Measurements from ENCODE around the gene ZNF362. TPM values are rescaled to one million over a fixed set of nuclear protein-coding genes. Genes with fewer than 3 reads are reported as not detected.
A peak's percentile ranks its signal among the peaks of the same experiment; 100 is the strongest.
"Not testable (repeated sequence)": the region's sequence is repeated elsewhere in the genome, so short reads cannot be mapped to it uniquely, and the experiment has no call there.

ZNF362 gene
- total RNA-seq, 2 experiments from 2014 or later = 21.4 to 21.8 TPM

DNA sequence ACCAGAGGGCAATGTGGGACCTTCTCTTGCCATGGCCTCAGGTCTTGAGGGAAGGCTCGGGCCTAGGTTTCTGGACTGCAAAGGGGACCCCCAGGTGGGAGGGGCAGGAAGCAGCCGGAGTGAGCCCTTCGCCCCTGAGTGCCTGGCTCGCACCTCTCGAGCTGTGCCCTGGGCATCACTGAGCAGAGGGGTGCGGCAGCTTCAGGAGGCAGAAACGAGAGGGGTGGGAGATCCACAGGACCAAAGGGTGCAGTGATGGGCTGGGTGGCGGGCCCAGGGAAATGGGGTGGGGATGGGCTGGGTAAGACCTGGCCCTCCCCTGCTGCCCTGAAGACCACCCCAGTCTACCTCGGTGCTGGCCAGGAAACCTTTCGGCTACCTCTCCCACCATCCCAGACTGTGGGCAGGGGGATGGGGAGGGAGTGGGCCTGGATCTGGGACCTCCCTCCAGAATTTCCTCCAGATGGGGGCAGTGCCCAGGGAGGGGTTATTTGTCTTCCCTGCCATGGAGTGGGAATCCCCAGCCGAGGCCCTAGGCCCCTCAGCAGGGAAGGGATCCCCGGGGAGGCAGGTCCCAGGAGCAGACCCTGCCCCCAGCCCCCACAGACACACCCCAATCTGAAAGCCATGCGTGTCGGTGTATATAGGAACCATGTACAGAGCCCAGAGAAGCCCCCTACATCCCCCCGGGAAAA lies 43.3 kb downstream of the ZNF362 start:
- POLR2A ChIA-PET = interaction anchor here (0.6 kb wide), 1 partner anchor 529 kb away, joined by 3 read pairs; no protein-coding TSS in a partner anchor
- Mint-ChIP-seq H3K36me3 (ENCODE audit: low read depth) (peaks cover 33% of the 10 kb centered on the region), H3K4me1 (peaks cover 52% of the 10 kb centered on the region), H3K9me3 (peaks cover 4% of the 10 kb centered on the region), H3K27ac (no peak overlapping the region), H3K4me3 (no peak overlapping the region), H3K27me3 (no peaks in the 10 kb centered on the region)
- no peak for DNase-seq
- CTCF ChIA-PET = no interaction called here

DNA sequence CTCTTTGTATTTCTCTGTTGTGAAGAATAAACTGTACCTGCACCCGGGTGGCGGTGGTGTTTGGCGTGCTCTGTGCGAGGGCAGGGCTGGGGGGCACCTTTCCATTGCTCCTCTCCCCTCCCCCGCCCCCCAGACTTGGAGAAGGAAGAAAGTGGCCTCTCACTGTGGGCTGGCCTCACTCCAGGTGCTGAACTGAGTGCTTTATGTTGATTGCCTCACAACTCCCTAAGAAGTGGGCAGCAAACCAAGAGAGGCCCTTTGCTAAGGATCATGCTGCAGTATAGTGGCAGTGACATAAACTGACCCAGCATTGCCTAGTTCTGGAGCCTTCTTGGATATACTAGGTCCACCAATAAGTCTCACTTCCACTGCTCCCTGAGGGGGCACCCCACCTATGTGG lies 44.4 kb downstream of the ZNF362 start:
- peaks cover 2% of the 10 kb centered on the region for H3K27me3 Mint-ChIP-seq
- DNase-seq = no peak
- H3K4me1 Mint-ChIP-seq = peaks cover 46% of the 10 kb centered on the region
- ChIA-PET POLR2A (no interaction called here), CTCF (no interaction called here)
- no peak overlapping the region for H3K27ac Mint-ChIP-seq
- no peak overlapping the region for H3K4me3 Mint-ChIP-seq
- H3K9me3 Mint-ChIP-seq = peaks cover 4% of the 10 kb centered on the region
- H3K36me3 Mint-ChIP-seq (ENCODE audit: low read depth) = peaks cover 33% of the 10 kb centered on the region

DNA sequence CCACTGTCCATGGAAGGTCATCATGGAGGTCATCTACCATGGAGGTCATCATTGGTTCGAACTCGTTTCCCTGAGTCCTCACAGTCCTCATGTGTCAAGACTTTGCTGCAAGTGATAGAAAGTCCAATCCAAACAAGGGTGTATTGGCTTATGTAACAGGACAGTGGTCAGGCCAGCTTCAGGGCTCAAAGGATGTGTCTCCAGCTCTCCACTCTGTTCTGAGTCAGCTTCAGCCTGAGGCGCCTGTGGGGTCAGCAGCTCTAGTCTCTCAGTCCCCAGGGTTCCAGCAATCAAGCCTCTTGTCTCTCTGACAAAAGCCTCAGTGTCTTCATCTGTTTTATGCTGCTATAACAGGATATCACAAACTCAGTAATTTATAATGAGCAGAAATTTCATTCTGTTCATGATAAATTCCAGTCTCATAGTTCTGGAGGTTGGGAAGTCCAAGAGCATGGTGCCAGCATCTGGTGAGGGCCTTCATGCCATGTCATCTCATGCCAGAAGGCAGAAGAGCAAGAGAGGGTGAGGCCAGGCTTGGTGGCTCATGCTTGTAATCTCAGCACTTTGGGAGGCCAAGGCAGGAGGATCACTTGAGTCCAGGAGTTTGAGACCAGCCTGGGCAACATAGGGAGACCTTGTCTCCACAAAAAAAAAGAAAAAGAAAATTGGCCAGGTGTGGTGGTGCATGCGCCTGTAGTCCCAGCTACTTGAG lies 45.1 kb downstream of the ZNF362 start:
- Mint-ChIP-seq H3K27me3 (peaks cover 9% of the 10 kb centered on the region), H3K27ac (peak overlapping the region; percentile 50), H3K36me3 (ENCODE audit: low read depth) (peaks cover 29% of the 10 kb centered on the region), H3K4me1 (peaks cover 46% of the 10 kb centered on the region), H3K9me3 (peaks cover 4% of the 10 kb centered on the region), H3K4me3 (no peak overlapping the region)
- DNase-seq = no peak
- ChIA-PET POLR2A (no interaction called here), CTCF (interaction anchor here (2.1 kb wide), 1 partner anchor 41 kb away, joined by 6 read pairs; no protein-coding TSS in a partner anchor)

DNA sequence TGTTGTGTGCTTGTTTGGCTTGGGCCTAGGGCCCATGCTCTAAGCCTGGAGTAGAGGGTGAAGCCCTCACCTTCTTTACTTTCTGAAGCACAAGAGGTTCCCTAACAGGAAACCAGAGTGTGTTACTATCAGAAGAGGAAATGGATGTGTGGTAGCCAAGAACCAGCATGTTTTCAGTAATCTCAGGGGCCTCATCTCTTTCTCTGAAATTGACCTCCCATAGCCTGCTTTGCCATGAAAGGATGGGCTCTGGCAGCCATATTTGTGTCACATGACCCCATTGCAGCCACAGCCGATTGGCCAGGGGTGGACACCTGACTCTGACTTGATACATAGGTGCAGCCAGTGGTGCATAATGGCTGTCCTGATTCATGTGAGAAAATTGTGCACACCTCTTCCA lies 46.0 kb downstream of the ZNF362 start:
- no peak overlapping the region for H3K4me3 Mint-ChIP-seq
- peaks cover 4% of the 10 kb centered on the region for H3K9me3 Mint-ChIP-seq
- CTCF ChIA-PET = interaction anchor here (2.1 kb wide), 1 partner anchor 40 kb away, joined by 6 read pairs; no protein-coding TSS in a partner anchor
- H3K36me3 Mint-ChIP-seq (ENCODE audit: low read depth) = peaks cover 23% of the 10 kb centered on the region
- H3K4me1 Mint-ChIP-seq = peaks cover 46% of the 10 kb centered on the region
- peaks cover 9% of the 10 kb centered on the region for H3K27me3 Mint-ChIP-seq
- POLR2A ChIA-PET = no interaction called here
- peak overlapping the region; percentile 87 for H3K27ac Mint-ChIP-seq
- peak; percentile 60 for DNase-seq

DNA sequence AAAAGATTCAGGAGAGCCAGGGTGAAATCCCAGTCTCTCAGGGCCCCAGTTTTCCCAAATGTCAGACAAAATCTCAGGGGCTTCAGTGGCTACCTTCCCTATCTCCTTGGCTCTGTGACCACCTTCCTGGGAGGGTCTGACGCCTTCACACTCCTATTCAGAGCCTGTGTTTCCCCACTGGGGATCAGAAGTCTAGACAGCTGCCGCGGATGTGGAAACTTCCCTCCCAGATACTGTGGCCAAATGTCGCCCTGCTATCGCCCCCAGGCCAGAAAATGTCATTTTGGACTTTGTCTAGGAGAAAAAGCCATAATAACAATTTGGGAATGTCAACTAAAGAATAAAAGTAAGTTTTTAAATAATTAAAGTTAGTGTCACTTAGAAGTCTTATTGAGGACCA lies 48.7 kb downstream of the ZNF362 start:
- DNase-seq = no peak
- Mint-ChIP-seq H3K4me1 (peaks cover 36% of the 10 kb centered on the region), H3K27me3 (peaks cover 12% of the 10 kb centered on the region), H3K9me3 (peaks cover 4% of the 10 kb centered on the region), H3K27ac (no peak overlapping the region), H3K36me3 (ENCODE audit: low read depth) (peaks cover 17% of the 10 kb centered on the region), H3K4me3 (no peak overlapping the region)
- ChIA-PET CTCF (no interaction called here), POLR2A (no interaction called here)

DNA sequence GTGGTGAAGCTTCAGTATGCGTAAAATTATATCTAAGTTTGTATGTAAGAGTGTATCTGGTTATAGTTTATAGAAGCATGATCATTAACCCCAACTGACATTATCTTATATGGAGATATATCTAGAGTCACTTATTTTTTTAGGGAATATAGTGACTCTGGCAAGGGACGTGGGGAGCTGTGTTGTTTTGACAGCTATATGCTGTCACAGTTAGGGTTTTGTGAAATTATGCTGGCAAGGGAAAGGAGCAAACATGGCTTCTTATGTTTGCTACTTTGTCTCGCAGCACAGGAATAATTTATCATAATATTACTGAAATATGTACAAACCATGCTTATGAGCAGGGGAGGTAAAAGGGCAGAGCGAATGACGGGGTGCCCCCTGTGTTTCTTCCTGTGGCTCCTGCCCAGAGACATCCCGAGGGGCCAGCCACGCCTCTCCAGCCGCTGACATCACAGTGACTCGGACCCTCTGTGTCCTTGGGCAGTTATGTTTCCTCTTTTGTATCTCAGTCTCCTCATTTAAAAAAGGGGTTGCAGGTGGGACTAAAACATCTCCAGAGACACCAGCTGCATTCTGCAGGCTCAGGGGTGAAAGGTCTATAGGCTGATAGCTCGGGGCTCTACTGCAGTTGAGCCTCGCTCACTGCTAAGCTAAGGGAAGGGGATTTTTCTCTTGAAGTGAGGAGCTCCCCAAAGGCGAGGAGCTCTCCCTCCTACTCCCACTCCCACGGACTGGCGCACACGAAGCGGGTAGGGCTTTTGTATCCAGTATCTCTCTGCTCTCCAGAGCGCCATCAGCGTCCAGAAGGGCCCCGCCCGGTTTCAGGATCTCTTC lies 49.7 kb downstream of the ZNF362 start:
- Mint-ChIP-seq H3K36me3 (ENCODE audit: low read depth) (peaks cover 13% of the 10 kb centered on the region), H3K27me3 (peaks cover 12% of the 10 kb centered on the region), H3K27ac (no peak overlapping the region), H3K9me3 (peaks cover 4% of the 10 kb centered on the region), H3K4me1 (peaks cover 36% of the 10 kb centered on the region), H3K4me3 (peak overlapping the region; percentile 12)
- ChIA-PET POLR2A (no interaction called here), CTCF (interaction anchor here (0.6 to 1.9 kb wide), 2 partner anchors 10 to 179 kb away, joined by 3 to 5 read pairs; no protein-coding TSS in a partner anchor)
- no peak for DNase-seq

DNA sequence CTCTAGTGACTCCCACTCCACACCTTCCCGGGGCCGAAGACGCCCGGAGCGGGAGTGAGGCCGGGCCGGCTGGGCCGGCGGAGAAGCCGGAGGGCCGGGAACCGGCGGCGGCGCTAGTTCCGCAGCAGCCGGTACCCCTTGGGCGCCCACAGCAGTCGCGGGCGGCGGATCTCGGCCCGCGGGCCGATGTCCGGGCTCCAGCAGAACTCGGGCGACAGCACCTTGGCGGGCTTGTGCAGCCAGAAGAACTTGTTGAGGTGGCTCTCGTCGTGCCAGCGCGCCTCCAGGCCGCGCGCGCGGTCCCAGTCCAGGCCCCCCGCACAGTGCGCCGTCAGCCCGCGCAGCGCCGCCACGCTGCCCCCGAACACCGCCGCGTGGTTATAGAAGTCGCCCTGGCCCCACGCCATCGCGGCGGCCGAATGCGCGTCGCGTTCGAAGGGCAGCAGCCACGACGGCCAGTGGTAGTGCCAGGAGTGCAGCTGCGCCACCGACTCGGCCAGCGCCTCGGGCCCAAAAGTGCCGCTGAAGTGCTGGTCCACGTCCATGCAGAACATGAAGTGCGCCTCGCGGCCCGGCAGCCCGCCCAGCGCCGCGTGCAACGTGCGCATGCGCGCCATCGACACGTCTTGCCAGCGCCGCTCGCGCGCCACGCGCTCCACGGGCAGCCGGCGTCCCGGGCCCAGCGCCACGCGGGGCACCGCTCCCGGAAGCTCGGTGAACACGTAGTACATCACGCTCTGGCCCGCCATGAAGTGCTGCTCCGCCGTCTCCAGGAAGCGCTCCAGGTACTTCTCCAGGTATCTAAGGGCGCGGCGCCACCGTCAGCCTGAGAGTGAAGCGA lies 50.6 kb downstream of the ZNF362 start:
- ChIA-PET CTCF (interaction anchor here (1.9 kb wide), 1 partner anchor 11 kb away, joined by 5 read pairs; no protein-coding TSS in a partner anchor), POLR2A (no interaction called here)
- Mint-ChIP-seq H3K4me1 (peaks cover 27% of the 10 kb centered on the region), H3K4me3 (no peak overlapping the region), H3K27ac (no peak overlapping the region), H3K9me3 (peaks cover 2% of the 10 kb centered on the region), H3K27me3 (peaks cover 17% of the 10 kb centered on the region), H3K36me3 (ENCODE audit: low read depth) (peaks cover 7% of the 10 kb centered on the region)
- no peak for DNase-seq

DNA sequence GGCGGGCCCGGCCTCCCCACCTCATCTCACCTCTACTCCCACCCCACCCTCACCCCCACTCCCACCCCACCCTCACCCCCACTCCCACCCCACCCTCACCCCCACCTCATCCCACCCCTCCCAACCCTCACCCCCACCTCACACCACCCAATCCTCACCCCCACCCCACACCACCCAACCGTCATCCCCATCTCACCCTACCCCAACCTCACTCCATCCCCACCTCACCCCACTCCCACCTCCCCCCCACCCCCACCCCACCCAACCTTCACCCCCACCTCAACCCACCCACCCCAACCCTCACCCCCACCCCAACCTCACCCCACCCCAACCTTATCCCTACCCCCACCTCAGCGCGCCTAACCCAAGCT lies 51.2 kb downstream of the ZNF362 start:
- Mint-ChIP-seq H3K27ac (no peak overlapping the region), H3K4me3 (no peak overlapping the region), H3K9me3 (peaks cover under 1% of the 10 kb centered on the region), H3K36me3 (ENCODE audit: low read depth) (peaks cover 1% of the 10 kb centered on the region), H3K4me1 (peaks cover 21% of the 10 kb centered on the region), H3K27me3 (peaks cover 17% of the 10 kb centered on the region)
- no peak for DNase-seq
- CTCF ChIA-PET = no interaction called here
- POLR2A ChIA-PET = no interaction called here

DNA sequence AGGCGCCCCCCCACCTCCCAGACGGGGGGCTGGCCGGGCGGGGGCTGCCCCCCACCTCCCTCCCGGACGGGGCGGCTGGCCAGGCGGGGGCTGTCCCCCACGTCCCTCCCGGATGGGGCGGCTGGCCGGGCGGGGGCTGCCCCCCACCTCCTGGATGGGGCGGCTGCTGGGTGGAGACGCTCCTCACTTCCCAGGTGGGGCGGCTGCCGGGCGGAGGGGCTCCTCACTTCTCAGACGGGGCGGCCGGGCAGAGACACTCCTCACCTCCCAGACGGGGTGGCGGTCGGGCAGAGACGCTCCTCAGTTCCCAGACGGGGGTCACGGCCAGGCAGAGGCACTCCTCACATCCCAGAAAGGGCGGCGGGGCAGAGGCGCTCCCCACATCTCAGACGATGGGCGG lies 53.1 kb downstream of the ZNF362 start:
- DNase-seq; H3K9me3 Mint-ChIP-seq; CTCF ChIA-PET; H3K4me1 Mint-ChIP-seq; H3K36me3 Mint-ChIP-seq (ENCODE audit: low read depth); POLR2A ChIA-PET; H3K4me3 Mint-ChIP-seq; H3K27ac Mint-ChIP-seq: not testable (repeated sequence)
- peaks cover 17% of the 10 kb centered on the region for H3K27me3 Mint-ChIP-seq

DNA sequence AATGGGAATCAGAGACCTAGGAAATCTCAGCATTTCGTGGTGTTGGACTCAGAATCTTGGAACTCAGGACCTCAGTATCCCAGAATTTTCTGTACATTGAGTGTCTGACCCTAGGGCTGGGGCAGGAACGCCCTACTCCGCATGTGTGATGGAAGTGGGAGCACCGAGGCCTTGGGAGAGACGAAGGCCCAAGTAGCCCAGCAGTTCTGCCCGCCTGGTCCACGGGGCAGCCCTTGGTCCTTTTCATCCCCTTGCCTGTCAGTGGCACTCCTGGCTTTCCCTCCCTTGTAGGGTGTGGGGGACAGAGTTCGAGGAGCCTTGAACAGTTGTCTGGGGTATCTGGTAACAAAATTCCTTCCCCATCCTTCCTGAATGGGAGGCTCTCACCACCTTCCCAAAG lies 54.4 kb downstream of the ZNF362 start:
- Mint-ChIP-seq H3K4me1 (peaks cover 3% of the 10 kb centered on the region), H3K27me3 (peaks cover 15% of the 10 kb centered on the region), H3K36me3 (ENCODE audit: low read depth) (no peaks in the 10 kb centered on the region), H3K9me3 (no peaks in the 10 kb centered on the region), H3K4me3 (no peak overlapping the region), H3K27ac (no peak overlapping the region)
- ChIA-PET POLR2A (no interaction called here), CTCF (interaction anchor here (0.9 kb wide), 1 partner anchor 16 kb away, joined by 3 read pairs; no protein-coding TSS in a partner anchor)
- no peak for DNase-seq

DNA sequence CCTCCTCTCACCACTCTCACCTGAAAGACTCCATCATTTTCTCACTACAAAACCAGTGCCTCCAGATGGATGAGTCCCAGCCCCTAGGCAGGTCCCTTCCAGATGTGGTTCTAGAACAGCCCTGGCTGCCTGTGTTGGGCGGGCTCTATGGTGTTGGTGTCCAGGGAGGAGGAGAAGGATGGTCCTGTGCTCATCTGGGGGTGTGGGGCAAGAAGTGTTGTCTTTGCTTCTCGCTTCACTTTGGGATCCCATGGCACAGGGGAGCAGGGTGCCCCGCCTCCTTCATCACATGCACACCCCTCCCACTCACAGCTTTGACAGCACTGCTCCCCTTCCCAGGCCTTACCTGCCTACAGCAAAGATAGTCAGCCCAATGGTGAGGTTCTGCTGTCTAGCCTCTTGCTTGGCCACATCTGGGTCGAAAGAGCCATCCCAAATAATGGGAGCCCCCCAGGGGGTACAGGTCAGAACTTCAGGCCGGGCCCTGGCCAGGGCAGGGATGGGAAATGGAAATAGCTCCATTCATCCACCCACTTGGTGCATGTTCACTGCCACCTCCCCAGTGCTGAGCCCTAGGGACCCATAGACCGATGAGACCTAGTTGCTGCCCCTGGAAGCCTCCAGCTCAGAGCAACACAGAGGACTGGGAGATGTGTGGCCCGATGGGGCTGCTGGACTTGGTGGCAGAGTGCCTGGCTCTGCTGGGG lies 55.6 kb downstream of the ZNF362 start:
- no peaks in the 10 kb centered on the region for H3K36me3 Mint-ChIP-seq (ENCODE audit: low read depth)
- POLR2A ChIA-PET = no interaction called here

DNA sequence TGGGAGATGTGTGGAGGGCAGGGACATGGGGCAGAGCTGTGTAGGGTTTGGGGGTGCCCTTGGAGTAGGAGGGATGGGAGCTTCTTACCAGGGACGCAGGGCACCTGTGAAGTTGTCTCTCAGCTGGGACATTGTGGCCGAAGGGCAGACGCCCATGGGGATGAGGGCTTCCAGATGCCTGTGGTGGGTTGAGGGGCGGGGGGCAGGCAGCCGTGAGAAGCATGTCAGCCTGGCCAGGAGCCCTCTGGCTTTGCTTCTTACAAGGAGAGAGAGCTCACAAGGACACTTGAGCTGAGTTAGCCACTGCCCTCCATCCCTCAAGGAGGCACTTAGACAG lies 56.1 kb downstream of the ZNF362 start:
- Mint-ChIP-seq H3K9me3 (no peaks in the 10 kb centered on the region), H3K4me1 (peaks cover 2% of the 10 kb centered on the region), H3K36me3 (ENCODE audit: low read depth) (no peaks in the 10 kb centered on the region), H3K4me3 (no peak overlapping the region), H3K27ac (no peak overlapping the region), H3K27me3 (peaks cover 11% of the 10 kb centered on the region)
- ChIA-PET POLR2A (no interaction called here), CTCF (interaction anchor here (1.1 to 2.7 kb wide), 2 partner anchors 16 to 159 kb away, joined by 3 to 13 read pairs; no protein-coding TSS in a partner anchor)
- no peak for DNase-seq

More for the DNA sequence above, 55.6 kb downstream of the ZNF362 start:
- Mint-ChIP-seq H3K27ac (no peak overlapping the region), H3K4me3 (no peak overlapping the region), H3K4me1 (peaks cover 2% of the 10 kb centered on the region), H3K9me3 (no peaks in the 10 kb centered on the region), H3K27me3 (peaks cover 8% of the 10 kb centered on the region)
- CTCF ChIA-PET = interaction anchor here (1.1 to 2.7 kb wide), 2 partner anchors 16 to 159 kb away, joined by 3 to 13 read pairs; no protein-coding TSS in a partner anchor
- no peak for DNase-seq

Measured in activated CD4-positive, alpha-beta T cell treated with anti-CD3 and anti-CD28 coated beads, Interleukin-2, amount 10 ng/mL, durations not matched to agents 7 days and 5 days (primary cell).